ENCODE data around the gene MPZL1. TPM values are rescaled to one million over a fixed set of nuclear protein-coding genes. Genes with fewer than 3 reads are reported as not detected.
A peak's percentile ranks its signal among the peaks of the same experiment; 100 is the strongest.

Gene MPZL1
- total RNA-seq, 1 experiment from 2014 or later: 24.9 TPM

DNA sequence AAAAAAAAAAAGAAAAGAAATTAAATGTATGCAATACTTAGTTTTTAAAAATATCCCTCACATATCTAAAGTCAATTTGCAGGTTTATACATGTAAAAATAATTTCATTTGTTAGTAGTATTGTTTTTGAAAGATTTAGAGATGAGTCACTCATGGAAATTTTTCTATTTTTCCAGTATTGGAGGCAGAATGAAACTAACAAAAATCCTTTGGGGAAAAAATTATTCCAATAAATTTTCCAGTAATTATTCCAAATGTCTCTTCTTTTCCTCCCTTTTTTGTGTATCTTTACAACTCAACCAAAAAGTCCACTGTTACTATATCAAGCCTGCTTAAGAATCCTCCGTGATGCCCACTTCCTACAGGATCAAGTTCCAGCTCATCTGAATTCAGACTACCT, 29.9 kb downstream of the MPZL1 start:
- H3K9me3 ChIP-seq (ENCODE audit: low read length): no peaks in the 10 kb centered on the region
- no peak overlapping the region for H3K4me2 ChIP-seq (ENCODE audit: low read depth, low read length, poor library complexity, severe bottlenecking)
- peaks cover 61% of the 10 kb centered on the region for H3K4me1 ChIP-seq (ENCODE audit: low read length)
- no peak for DNase-seq
- H3K36me3 ChIP-seq (ENCODE audit: insufficient read depth, low read length): no peaks in the 10 kb centered on the region
- no peaks in the 10 kb centered on the region for H3K9me2 ChIP-seq (replicated peaks; ENCODE audit: insufficient read depth, low read length)
- no peak overlapping the region for H3K27ac ChIP-seq (ENCODE audit: low read length)
- H3K79me2 ChIP-seq (ENCODE audit: low read length): no peaks in the 10 kb centered on the region
- H3K27me3 ChIP-seq (ENCODE audit: low read length): no peaks in the 10 kb centered on the region
- H3K4me3 ChIP-seq (ENCODE audit: low read length): no peak overlapping the region
- H4K20me1 ChIP-seq (ENCODE audit: insufficient read depth, low read depth, low read length): peaks cover 27% of the 10 kb centered on the region; the same call in 1 of the 2 replicates
- H2AFZ ChIP-seq (ENCODE audit: low read length): no peak overlapping the region
- no peak overlapping the region for H3K9ac ChIP-seq (ENCODE audit: low read length)

- Histone ChIP-seq H3K9me2 (replicated peaks; ENCODE audit: insufficient read depth, low read length) (no peaks in the 10 kb centered on the region), H3K27me3 (ENCODE audit: low read length) (no peaks in the 10 kb centered on the region), H3K4me1 (ENCODE audit: low read length) (peaks cover 59% of the 10 kb centered on the region), H3K36me3 (ENCODE audit: insufficient read depth, low read length) (no peaks in the 10 kb centered on the region), H3K27ac (ENCODE audit: low read length) (peak overlapping the region; percentile 67), H3K4me3 (ENCODE audit: low read length) (peak overlapping the region; percentile 32; the same call in 1 of the 2 replicates), H3K4me2 (ENCODE audit: low read depth, low read length, poor library complexity, severe bottlenecking) (peak overlapping the region; percentile 51), H2AFZ (ENCODE audit: low read length) (no peak overlapping the region), H3K79me2 (ENCODE audit: low read length) (no peaks in the 10 kb centered on the region), H4K20me1 (ENCODE audit: insufficient read depth, low read depth, low read length) (peaks cover 31% of the 10 kb centered on the region; the same call in 1 of the 2 replicates), H3K9me3 (ENCODE audit: low read length) (no peaks in the 10 kb centered on the region), H3K9ac (ENCODE audit: low read length) (peak overlapping the region; percentile 15)
- DNase-seq: no peak
Measured at GRCh38 chr1:167752219-167752985, 30.6 kb downstream of the MPZL1 start.

GRCh38 chr1:167755654-167756053, 33.9 kb downstream of the MPZL1 start:
- H2AFZ ChIP-seq (ENCODE audit: low read length): no peak overlapping the region
- H3K4me1 ChIP-seq (ENCODE audit: low read length): peaks cover 46% of the 10 kb centered on the region
- no peaks in the 10 kb centered on the region for H3K79me2 ChIP-seq (ENCODE audit: low read length)
- no peaks in the 10 kb centered on the region for H3K27me3 ChIP-seq (ENCODE audit: low read length)
- H3K4me3 ChIP-seq (ENCODE audit: low read length): no peak overlapping the region
- H4K20me1 ChIP-seq (ENCODE audit: insufficient read depth, low read depth, low read length): peaks cover 44% of the 10 kb centered on the region; the same call in 1 of the 2 replicates
- no peaks in the 10 kb centered on the region for H3K36me3 ChIP-seq (ENCODE audit: insufficient read depth, low read length)
- H3K9ac ChIP-seq (ENCODE audit: low read length): no peak overlapping the region
- no peak overlapping the region for H3K27ac ChIP-seq (ENCODE audit: low read length)
- no peaks in the 10 kb centered on the region for H3K9me2 ChIP-seq (replicated peaks; ENCODE audit: insufficient read depth, low read length)
- H3K4me2 ChIP-seq (ENCODE audit: low read depth, low read length, poor library complexity, severe bottlenecking): no peak overlapping the region
- DNase-seq: no peak
- no peaks in the 10 kb centered on the region for H3K9me3 ChIP-seq (ENCODE audit: low read length)

DNA sequence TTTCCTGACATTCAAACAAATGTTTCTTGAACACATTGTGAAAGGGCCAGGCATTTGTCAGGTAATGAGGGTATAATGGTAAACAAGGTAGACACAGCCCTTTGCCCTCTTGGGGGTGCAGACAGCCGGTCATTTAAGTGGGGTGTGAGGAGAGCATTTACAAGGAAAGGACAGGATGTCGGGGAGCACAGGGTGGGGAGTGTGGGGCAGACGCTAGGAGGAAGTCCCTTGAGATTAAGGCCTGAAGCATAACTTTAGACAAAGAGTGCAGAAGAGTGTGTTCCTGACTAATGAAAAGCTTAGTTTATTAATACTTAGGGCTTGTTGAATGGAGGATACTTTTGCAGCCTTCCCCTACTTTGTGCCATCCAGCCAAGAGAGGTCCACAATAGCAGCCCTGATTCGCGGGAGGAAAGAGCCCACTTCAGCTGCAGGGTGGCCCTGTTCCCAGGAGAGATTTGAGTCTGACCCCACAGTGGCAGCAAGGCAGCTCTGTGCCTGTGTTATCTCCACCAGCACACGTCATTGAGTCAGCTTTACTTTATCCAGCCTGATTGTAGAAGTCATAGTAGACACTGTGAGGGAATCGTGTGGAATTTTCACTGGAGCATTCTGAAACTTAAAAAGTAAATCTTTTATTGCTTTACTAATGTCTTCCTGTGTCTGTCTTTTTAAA, 35.1 kb downstream of the MPZL1 start:
- Histone ChIP-seq H3K9me3 (ENCODE audit: low read length) (no peaks in the 10 kb centered on the region), H3K27ac (ENCODE audit: low read length) (no peak overlapping the region), H3K9me2 (replicated peaks; ENCODE audit: insufficient read depth, low read length) (no peaks in the 10 kb centered on the region), H2AFZ (ENCODE audit: low read length) (no peak overlapping the region), H3K4me3 (ENCODE audit: low read length) (no peak overlapping the region), H3K79me2 (ENCODE audit: low read length) (no peaks in the 10 kb centered on the region), H3K4me1 (ENCODE audit: low read length) (peaks cover 44% of the 10 kb centered on the region), H3K36me3 (ENCODE audit: insufficient read depth, low read length) (no peaks in the 10 kb centered on the region), H3K9ac (ENCODE audit: low read length) (no peak overlapping the region), H3K4me2 (ENCODE audit: low read depth, low read length, poor library complexity, severe bottlenecking) (no peak overlapping the region), H4K20me1 (ENCODE audit: insufficient read depth, low read depth, low read length) (peaks cover 46% of the 10 kb centered on the region; the same call in 1 of the 2 replicates), H3K27me3 (ENCODE audit: low read length) (no peaks in the 10 kb centered on the region)
- DNase-seq: no peak

GRCh38 chr1:167757433-167758309, 35.9 kb downstream of the MPZL1 start:
- no peaks in the 10 kb centered on the region for H3K79me2 ChIP-seq (ENCODE audit: low read length)
- no peaks in the 10 kb centered on the region for H3K9me2 ChIP-seq (replicated peaks; ENCODE audit: insufficient read depth, low read length)
- H3K9ac ChIP-seq (ENCODE audit: low read length): no peak overlapping the region

DNA sequence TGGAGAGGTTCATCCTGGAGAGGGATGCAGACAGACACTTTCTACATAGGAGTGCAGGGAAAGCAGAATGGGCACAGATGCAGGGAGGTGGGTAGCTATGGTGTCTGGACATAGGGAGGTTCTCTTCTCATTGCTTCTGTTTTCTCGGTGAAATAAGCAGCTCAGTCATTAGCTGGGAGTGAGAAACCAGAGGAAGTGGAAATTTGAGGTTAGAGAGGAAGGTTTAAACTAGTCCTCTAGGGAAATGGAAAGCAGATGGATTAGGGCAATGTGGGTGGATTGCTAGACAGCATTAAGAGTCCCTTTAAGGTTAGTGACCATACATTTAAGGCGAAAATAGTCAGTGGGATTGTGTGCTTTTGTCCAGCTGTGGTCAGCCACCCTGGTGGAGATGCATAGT, 39.6 kb downstream of the MPZL1 start:
- H3K27ac ChIP-seq (ENCODE audit: low read length): no peak overlapping the region
- no peaks in the 10 kb centered on the region for H3K27me3 ChIP-seq (ENCODE audit: low read length)
- H3K9me3 ChIP-seq (ENCODE audit: low read length): no peaks in the 10 kb centered on the region
- H3K4me2 ChIP-seq (ENCODE audit: low read depth, low read length, poor library complexity, severe bottlenecking): no peak overlapping the region
- H3K36me3 ChIP-seq (ENCODE audit: insufficient read depth, low read length): no peaks in the 10 kb centered on the region
- H4K20me1 ChIP-seq (ENCODE audit: insufficient read depth, low read depth, low read length): peaks cover 30% of the 10 kb centered on the region; the same call in 1 of the 2 replicates
- H3K79me2 ChIP-seq (ENCODE audit: low read length): no peaks in the 10 kb centered on the region
- DNase-seq: no peak
- no peak overlapping the region for H2AFZ ChIP-seq (ENCODE audit: low read length)
- peaks cover 18% of the 10 kb centered on the region for H3K4me1 ChIP-seq (ENCODE audit: low read length)
- H3K4me3 ChIP-seq (ENCODE audit: low read length): no peak overlapping the region
- no peak overlapping the region for H3K9ac ChIP-seq (ENCODE audit: low read length)
- H3K9me2 ChIP-seq (replicated peaks; ENCODE audit: insufficient read depth, low read length): no peaks in the 10 kb centered on the region

More at GRCh38 chr1:167757433-167758309, 35.9 kb downstream of the MPZL1 start:
- H3K4me3 ChIP-seq (ENCODE audit: low read length): no peak overlapping the region
- H4K20me1 ChIP-seq (ENCODE audit: insufficient read depth, low read depth, low read length): peaks cover 49% of the 10 kb centered on the region; the same call in 1 of the 2 replicates
- H3K27me3 ChIP-seq (ENCODE audit: low read length): no peaks in the 10 kb centered on the region
- no peaks in the 10 kb centered on the region for H3K36me3 ChIP-seq (ENCODE audit: insufficient read depth, low read length)
- no peak overlapping the region for H3K4me2 ChIP-seq (ENCODE audit: low read depth, low read length, poor library complexity, severe bottlenecking)
- no peak for DNase-seq
- peaks cover 36% of the 10 kb centered on the region for H3K4me1 ChIP-seq (ENCODE audit: low read length)
- no peak overlapping the region for H2AFZ ChIP-seq (ENCODE audit: low read length)
- no peaks in the 10 kb centered on the region for H3K9me3 ChIP-seq (ENCODE audit: low read length)
- no peak overlapping the region for H3K27ac ChIP-seq (ENCODE audit: low read length)

GRCh38 chr1:167762061-167762746, 40.4 kb downstream of the MPZL1 start:
- Histone ChIP-seq H4K20me1 (ENCODE audit: insufficient read depth, low read depth, low read length) (peaks cover 25% of the 10 kb centered on the region; the same call in 1 of the 2 replicates), H3K36me3 (ENCODE audit: insufficient read depth, low read length) (no peaks in the 10 kb centered on the region), H3K4me2 (ENCODE audit: low read depth, low read length, poor library complexity, severe bottlenecking) (no peak overlapping the region), H2AFZ (ENCODE audit: low read length) (no peak overlapping the region), H3K9me3 (ENCODE audit: low read length) (no peaks in the 10 kb centered on the region), H3K4me3 (ENCODE audit: low read length) (no peak overlapping the region), H3K9ac (ENCODE audit: low read length) (no peak overlapping the region), H3K27me3 (ENCODE audit: low read length) (no peaks in the 10 kb centered on the region), H3K9me2 (replicated peaks; ENCODE audit: insufficient read depth, low read length) (no peaks in the 10 kb centered on the region), H3K27ac (ENCODE audit: low read length) (no peak overlapping the region), H3K4me1 (ENCODE audit: low read length) (peaks cover 11% of the 10 kb centered on the region), H3K79me2 (ENCODE audit: low read length) (no peaks in the 10 kb centered on the region)
- no peak for DNase-seq
